COR-L47 (cell line): ENCODE measurements around the gene PCDHGC5.

Experiments used
- DNase-seq: peaks from one replicate; lab custom pipeline; 2025; lab: John Stamatoyannopoulos, UW

The PCDHGC5 gene

DNA sequence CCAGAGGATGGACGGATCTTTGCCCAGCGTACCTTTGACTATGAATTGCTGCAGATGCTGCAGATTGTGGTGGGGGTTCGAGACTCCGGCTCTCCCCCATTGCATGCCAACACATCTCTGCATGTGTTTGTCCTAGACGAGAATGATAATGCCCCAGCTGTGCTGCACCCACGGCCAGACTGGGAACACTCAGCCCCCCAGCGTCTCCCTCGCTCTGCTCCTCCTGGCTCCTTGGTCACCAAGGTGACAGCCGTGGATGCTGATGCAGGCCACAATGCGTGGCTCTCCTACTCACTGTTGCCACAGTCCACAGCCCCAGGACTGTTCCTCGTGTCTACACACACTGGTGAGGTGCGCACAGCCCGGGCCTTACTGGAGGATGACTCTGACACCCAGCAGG, 1.9 kb downstream of the PCDHGC5 start:
- DNase-seq = no peak

DNA sequence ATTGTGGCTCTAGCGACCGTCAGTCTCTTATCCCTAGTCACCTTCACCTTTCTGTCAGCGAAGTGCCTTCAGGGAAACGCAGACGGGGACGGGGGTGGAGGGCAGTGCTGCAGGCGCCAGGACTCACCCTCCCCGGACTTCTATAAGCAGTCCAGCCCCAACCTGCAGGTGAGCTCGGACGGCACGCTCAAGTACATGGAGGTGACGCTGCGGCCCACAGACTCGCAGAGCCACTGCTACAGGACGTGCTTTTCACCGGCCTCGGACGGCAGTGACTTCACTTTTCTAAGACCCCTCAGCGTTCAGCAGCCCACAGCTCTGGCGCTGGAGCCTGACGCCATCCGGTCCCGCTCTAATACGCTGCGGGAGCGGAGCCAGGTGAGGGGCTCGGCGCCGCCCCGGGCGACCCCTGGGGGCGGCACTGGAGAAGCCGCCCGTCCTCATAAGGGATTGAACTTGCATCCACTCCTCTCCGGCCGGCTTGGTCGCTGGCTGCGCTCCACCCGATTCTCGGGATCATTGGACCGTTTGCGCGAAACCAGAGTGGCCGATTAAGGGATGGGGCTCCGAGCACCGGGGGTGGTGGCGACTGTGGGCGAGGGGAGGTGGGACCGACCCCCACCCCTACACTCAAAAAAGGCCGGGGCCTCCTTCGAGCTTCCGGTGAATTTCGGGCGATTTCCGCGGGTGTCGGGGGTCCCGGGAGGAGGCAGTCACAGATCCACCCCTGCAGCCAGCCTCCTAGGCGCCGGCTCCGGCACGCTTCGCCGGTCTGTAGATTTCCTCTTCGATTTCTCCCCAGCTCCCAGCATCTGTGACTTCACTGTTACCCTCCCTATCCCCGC, 2.7 kb downstream of the PCDHGC5 start:
- DNase-seq = no peak

DNA sequence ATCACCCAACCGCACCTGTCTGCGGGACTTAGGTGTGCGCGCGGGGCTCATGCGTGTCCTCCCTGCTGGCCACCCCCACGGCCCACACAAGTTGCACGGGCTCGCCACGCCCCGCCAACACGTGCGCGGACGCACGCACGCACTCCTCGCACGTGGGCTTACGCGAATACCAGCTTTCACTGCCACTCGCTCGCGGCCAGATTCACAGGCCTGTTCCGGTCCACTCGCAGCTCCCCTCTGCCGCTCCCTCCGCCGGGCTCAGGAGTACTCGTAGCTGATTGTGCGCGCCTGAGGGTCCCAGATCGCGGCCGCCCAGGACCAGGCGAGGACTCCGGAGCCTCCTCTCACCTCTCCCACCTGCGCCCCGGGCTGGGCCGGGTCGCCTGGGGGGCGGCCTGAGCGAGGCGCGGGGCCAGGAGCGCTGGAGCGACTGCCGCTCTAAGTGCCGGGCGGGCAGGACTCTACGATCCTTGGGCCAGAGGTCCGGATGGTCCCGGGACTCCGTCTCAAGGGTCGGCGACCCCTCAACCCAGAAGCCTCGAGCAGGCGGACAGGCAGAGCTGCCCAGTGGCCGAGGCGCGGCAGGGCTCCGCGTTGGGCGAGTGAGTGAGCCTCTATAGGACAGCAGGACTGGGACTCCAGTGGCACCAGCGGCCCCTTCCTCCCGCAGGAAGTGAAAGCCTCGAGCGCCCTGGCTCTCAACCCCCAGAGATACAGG, 3.4 kb downstream of the PCDHGC5 start:
- DNase-seq = no peak

DNA sequence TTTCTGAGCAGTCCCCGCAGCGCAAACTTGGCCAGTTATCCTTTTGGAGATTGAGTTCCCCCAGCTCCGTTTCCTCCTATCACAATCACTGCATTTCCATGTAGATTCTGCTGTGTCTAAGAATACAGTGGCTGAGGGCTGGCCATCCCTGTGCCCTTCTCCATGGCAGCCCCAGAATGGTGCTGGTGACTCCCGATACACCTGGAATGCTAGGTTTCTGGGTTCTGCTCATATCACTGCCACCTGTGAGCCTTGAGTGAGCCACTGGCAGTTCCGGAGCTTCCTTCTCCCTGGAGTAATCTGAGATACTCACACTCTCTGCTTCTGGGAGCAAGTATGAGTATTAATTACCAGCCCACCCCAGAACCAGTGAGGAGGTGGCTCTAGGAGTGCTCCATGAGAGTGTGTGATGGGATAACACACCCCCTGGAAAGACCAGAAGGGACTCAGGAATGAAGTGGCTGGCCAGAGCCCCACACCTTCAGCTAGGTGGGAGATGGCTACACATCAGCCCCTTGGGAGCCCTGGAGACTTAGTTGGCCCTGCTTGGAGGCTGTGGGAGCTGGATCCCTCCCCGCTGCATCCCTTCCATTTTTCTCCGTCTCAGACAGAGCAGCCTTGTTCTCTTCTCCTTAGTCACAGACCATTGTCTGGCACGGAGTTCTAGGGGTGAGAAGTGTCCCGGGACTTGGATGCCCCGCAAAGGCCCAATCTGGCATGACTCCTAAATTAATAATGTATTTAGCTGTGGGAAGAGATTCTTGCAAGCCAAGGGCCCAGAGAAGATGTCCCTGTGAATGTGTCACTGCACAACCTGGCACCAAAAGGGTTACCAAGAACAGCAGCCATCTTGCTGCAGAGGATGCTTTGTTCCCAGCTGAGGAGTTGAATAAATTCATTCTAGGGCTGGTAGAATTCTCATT, 4.9 kb downstream of the PCDHGC5 start:
- DNase-seq = no peak

DNA sequence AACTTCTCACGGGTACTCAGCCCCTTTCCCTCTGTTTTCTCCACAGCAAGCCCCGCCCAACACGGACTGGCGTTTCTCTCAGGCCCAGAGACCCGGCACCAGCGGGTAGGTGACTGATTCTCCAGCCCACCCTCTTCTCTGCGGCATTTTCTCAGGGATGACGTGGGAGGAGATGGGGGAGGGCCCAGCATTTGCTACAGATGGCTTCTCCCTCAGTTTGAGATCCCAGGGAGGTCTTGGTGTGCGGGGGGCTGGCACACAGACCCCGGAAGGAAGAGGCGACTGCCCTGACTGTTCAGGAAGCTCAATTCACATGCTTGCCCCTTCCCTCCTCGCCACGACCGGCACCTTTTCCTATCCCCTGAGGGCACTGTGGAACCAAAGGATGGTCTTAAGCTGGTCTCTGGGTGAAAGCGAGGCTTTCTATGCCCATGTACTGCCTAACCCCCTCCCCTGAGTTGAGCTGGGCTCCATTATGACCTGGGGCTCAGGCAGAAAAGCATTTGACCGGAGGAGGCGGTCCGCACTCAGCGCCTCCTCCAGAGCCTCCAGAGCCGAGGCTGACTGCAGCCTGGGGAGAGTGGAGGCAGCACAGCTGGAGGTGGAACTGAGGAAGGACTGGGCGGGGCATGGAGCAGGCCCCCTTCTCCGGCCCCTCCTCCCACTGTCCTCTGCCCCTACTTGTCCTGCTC, 6.0 kb downstream of the PCDHGC5 start:
- DNase-seq = no peak

DNA sequence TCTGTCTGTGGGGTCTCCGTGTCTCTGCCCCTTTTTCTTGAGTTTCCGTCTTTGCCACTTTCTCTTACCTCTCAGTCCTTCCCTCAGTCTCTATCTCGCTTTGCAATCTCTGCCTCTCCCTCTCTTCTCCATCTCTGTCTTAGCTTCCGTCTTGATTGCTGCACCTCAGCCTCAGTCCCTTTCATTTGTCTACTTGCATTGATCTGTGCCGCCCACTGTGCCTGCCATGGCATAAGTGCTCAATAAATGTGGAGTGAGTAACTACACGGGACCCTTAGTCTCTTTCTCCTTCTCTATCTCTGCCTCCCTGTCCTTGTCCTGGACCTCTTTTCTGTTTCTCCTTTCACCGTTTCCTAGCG, 6.6 kb downstream of the PCDHGC5 start:
- DNase-seq = no peak

DNA sequence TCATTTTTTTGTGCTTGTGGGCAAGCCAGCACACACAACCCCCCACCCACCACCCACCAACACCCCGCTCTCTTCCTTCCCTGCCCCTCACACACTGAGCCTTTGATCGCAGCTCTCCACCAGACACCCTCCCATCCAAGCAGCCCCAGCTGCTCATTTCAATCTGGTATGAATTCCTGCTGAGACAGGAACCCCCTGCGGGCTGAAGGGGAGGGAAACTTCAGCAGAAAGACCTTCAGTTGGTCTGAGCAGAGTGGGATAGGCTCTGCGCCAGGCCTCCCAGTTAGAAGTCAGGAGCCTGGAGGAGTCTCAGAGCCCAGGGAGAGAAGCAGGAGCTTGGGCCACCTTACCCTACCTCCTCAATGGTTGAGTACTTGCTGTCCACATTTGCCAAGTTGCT, 7.2 kb downstream of the PCDHGC5 start:
- peak; percentile 43 for DNase-seq

DNA sequence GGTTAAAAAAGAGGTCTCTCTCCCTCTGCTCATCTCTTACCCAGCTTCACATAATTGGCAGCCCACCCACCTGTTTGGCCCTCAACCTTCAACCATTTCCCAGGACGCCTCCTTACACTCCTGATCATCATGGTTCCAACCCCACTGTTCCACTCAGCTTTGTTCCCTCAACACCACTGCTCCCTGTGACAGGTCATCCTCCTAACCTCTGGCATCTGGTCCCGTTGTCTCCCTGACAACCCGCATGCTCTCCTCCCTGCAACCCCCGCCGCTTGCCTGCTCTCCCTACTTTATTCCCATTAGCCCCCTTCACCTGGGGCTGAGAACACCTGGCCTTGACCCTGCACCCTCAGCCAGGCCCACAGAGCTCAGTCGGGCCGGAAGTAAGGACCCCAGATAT, 12.9 kb downstream of the PCDHGC5 start:
- DNase-seq = no peak

DNA sequence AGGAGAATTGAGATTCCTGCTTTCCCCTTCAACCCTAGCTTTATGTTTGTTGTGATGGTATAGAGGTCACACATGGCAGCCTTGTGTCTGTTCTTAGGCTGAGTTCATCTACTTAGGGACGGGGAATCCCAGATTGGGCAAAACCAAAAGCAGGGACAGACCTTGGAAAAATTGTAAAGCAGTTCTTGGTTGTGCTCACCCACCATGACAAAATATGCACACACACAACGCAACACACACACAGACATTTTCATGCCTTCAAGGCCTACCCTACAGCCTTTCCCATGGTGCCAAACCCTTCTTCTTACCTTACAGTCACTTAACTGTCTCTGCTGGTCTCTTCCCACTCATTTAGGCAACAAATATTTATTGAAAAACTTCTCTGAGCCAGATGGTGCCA, 14.8 kb downstream of the PCDHGC5 start:
- no peak for DNase-seq

DNA sequence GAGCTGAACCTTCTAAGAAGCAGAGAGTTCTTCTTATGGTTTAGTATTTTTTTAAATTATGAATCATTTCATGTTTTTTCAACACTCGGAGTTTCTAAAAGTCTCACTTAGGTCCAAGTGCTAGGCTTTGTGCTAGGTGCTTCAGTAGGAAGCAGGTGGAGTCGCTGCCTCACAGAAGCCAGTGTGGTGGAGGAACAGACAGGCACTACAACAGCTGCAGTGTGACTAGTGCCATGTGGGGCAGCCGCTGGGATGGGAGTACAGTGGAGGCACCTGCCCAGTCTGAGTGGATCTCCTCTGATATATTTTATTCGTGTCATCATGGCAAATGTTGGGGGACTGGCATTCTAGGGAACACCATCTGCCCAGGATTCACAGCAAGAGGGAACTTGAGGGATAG, 15.3 kb downstream of the PCDHGC5 start:
- no peak for DNase-seq

DNA sequence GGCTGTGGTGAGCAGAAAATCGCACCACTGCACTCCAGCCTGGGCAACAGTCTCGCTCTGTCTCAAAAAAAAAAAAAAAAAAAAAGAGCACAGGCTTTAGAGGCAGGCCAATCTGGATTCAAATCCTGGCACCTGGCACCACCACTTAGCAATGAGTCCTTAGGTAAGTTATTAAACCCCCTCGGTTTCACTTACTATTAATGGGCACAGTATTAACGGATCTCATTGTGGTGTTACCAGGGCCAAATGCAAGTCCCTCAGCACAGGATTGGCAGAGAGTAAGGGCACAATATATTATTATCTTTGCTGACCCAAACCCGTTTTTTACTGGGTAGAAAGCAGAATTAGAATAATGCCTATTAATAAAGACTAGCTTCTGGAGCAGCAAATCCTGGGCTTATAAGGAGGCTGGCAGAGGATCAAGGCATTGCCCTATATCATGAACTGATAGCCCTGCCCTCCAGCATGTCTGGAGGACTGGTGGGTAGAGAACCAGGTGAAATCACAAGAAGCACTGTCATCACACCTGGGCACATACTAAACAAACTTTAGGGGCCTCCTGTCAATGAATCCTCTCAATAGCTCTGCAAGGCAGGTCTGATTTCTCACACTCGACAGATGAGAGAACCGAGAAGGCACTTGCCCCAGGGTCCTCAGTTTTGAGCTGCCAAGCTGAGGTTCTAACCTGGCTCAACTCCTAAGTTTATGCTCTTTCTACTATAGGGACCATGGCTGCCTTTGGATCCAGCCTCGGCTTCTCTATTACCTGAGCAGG, 17.7 kb downstream of the PCDHGC5 start:
- DNase-seq = no peak

DNA sequence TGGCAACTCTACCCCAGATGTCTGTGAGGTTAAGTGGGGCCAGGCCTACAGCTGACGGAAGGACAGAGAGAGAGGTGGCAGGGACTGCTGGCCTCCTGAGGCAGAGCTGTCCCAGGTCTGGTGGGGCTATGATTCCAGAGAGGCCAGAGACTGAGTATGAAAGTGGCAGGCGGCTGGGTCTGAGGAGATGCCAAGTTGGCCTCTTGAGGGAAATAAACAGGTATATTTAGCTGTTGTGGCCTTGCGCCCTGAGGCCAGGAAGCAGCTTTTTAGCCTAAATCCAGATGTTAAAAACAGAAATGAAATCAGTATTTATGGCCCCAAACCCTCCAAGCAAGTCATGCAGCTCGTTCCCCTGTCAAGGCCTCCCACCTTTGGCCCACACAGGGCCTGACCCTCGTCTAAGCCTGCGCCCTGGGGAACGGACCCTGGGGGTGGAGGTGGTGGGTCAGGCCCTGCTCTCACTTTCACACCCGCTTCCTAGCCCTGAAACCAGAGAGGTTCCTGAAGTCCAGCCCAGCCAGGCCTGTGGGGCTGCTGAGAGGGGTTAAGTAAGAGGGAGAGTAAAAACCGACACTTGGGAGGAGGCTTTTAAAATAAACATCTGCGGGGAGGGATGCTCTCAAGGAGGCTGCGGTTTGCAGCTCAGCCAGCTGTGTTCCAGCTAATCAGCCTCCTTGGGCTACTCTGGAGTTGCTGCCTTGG, 18.7 kb downstream of the PCDHGC5 start:
- no peak for DNase-seq

DNA sequence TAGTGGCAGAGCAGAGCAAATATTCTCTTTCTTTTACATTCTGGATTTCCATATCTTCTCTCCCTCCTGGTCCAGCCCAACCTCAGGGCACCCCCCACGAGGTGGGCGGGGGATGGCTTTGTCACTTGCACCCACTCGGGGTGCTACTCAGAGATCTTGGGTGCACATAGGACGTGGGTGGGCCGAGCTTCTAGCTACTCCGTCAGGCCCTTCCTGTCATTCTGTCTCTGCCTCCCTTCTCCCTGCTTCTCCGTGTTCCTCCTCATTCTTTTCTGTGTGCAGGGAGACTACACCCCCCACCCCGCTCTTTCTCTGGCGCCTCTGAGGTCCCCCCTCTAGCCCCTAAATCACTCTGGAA, 19.5 kb downstream of the PCDHGC5 start:
- no peak for DNase-seq

DNA sequence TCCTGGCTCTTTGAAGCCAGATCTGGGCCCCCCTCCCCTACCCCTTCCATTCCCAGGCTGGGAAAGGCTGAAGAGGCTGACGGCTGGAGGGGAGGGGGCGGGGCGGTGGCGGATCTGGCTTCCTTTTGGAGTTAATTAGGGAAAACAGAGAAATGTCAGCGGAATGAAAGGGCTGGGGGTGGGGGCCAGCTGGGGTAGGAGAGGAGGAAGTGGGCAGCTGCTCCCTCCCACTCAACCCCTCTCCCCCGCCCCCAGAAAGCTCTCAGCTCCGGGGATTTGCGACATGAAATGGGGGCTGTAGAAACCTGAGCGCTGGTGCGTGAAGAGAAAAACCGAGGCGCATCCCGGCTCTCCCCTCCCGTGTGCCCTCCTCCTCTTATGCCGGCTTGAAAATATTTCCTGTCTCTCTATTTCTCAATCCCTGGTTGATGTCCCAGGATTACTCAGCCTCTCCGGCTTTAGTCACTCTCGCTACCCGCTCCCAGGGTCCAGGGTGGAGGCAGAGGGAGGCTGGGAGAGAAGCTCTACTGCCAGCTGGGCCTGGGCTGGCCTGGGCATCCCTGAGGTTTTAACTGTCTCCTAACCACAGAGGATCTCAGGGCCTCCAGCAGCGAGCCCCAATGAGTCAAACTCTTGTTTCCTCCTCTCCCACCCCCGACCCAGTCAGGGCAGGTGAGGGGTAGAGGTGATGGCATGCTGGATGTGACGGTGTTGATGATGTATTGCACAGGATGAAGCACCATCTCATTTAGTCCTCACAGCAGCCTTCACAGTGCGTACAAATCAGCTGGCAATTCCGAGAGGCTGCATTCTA, 20.1 kb downstream of the PCDHGC5 start:
- DNase-seq = no peak

DNA sequence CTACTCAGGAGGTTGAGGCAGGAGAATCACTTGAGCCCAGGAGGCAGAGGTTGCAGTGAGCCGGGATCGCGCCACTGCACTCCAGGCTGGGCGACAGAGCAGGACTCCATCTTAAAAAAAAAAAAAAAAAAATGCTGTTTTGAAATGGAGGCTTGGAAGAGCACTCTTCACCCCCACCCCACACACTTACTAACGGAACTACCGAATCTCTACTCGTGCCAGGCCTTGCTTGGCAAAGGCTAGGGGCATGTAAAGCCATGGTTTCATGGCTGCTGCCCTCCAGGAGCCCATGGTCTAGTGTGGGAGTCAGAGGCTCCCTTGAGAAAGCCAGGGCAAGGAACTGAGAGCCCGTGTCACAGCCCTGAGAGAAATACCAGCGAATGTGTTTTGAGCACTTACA, 21.3 kb downstream of the PCDHGC5 start:
- no peak for DNase-seq

DNA sequence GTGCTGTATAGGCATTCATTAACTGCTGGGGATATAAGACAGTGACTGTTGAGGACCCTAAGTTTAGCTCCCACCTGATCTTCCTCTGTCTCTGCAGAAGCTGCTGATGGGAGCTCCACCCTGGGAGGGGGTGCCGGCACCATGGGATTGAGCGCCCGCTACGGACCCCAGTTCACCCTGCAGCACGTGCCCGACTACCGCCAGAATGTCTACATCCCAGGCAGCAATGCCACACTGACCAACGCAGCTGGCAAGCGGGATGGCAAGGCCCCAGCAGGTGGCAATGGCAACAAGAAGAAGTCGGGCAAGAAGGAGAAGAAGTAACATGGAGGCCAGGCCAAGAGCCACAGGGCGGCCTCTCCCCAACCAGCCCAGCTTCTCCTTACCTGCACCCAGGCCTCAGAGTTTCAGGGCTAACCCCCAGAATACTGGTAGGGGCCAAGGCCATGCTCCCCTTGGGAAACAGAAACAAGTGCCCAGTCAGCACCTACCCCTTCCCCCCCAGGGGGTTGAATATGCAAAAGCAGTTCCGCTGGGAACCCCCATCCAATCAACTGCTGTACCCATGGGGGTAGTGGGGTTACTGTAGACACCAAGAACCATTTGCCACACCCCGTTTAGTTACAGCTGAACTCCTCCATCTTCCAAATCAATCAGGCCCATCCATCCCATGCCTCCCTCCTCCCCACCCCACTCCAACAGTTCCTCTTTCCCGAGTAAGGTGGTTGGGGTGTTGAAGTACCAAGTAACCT, 22.1 kb downstream of the PCDHGC5 start:
- DNase-seq = no peak

DNA sequence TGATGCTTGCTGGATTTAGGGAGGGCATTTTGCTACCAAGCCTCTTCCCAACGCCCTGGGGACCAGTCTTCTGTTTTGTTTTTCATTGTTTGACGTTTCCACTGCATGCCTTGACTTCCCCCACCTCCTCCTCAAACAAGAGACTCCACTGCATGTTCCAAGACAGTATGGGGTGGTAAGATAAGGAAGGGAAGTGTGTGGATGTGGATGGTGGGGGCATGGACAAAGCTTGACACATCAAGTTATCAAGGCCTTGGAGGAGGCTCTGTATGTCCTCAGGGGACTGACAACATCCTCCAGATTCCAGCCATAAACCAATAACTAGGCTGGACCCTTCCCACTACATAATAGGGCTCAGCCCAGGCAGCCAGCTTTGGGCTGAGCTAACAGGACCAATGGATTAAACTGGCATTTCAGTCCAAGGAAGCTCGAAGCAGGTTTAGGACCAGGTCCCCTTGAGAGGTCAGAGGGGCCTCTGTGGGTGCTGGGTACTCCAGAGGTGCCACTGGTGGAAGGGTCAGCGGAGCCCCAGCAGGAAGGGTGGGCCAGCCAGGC, 23.0 kb downstream of the PCDHGC5 start:
- no peak for DNase-seq

DNA sequence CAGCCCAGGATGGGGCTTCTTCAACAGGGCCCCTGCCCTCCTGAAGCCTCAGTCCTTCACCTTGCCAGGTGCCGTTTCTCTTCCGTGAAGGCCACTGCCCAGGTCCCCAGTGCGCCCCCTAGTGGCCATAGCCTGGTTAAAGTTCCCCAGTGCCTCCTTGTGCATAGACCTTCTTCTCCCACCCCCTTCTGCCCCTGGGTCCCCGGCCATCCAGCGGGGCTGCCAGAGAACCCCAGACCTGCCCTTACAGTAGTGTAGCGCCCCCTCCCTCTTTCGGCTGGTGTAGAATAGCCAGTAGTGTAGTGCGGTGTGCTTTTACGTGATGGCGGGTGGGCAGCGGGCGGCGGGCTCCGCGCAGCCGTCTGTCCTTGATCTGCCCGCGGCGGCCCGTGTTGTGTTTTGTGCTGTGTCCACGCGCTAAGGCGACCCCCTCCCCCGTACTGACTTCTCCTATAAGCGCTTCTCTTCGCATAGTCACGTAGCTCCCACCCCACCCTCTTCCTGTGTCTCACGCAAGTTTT, 23.6 kb downstream of the PCDHGC5 start:
- DNase-seq = peak; percentile 79
